MCF 10A (cell line): Measurements from ENCODE around the gene FAS. TPM values are rescaled to one million over a fixed set of nuclear protein-coding genes. Genes with fewer than 3 reads are reported as not detected.

Source experiments
- BruUV-seq: library from RNA; stranded (reverse); fragments of 400-500 nt; replicated peaks from 2 replicates; lab custom pipeline; 2021; lab: Mats Ljungman, UMichigan
- CTCF ChIA-PET: fragments of 300-600 bp; sonication (Branson Sonifier 250); formaldehyde crosslinking; extraction: SDS; loops from one replicate; lab custom pipeline; 2021; ENCODE audit warnings: antibody characterized with exemption, inconsistent platforms; lab: Yijun Ruan, JAX
- POLR2A ChIA-PET: fragments of 300-600, 350-650 bp; sonication (Branson Sonifier 250); formaldehyde crosslinking; extraction: SDS; loops from one replicate; lab custom pipeline; 2020; ENCODE audit warnings: antibody characterized with exemption, inconsistent platforms; lab: Yijun Ruan, JAX
- DNase-seq: peaks from one replicate; pipeline ENCODE4 v3.0.0-alpha.2; 2018; ENCODE audit not compliant: unreplicated experiment
- H3K27ac Mint-ChIP-seq: one replicate; pipeline ENCODE4 v1.8.0; 2022; ENCODE audit warnings: mild to moderate bottlenecking, low read depth, mixed read lengths; ENCODE audit not compliant: unreplicated experiment
- H3K27me3 Mint-ChIP-seq: one replicate; pipeline ENCODE4 v1.8.0; 2022; ENCODE audit warnings: mixed read lengths; ENCODE audit not compliant: insufficient read depth, unreplicated experiment
- H3K36me3 Mint-ChIP-seq: one replicate; pipeline ENCODE4 v1.8.0; 2022; ENCODE audit warnings: mild to moderate bottlenecking, moderate library complexity, mixed read lengths; ENCODE audit not compliant: insufficient read depth, unreplicated experiment
- H3K4me1 Mint-ChIP-seq: one replicate; pipeline ENCODE4 v1.8.0; 2022; ENCODE audit warnings: mixed read lengths; ENCODE audit not compliant: insufficient read depth, unreplicated experiment
- H3K4me3 Mint-ChIP-seq: one replicate; pipeline ENCODE4 v1.8.0; 2022; ENCODE audit warnings: mild to moderate bottlenecking, moderate library complexity, mixed read lengths; ENCODE audit not compliant: unreplicated experiment
- H3K9me3 Mint-ChIP-seq: one replicate; pipeline ENCODE4 v1.8.0; 2022; ENCODE audit warnings: mixed read lengths; ENCODE audit not compliant: unreplicated experiment
- intact Hi-C: fragments of 100-400 bp; cut with micrococcal nuclease; formaldehyde crosslinking; loops from 2 replicates; pipeline ENCODE4 v1.14.1; 2022
- total RNA-seq: library from RNA; stranded (reverse); gene quantifications from 2 replicates; pipeline ENCODE4 v1.2.3, GENCODE V29; 2022
- TF ChIP-seq, protein P1 (sequence below): fragments of 200-600 bp; IDR thresholded peaks from one replicate; pipeline ENCODE4 v1.8.0; 2022; ENCODE audit warnings: antibody characterized with exemption, mild to moderate bottlenecking; ENCODE audit not compliant: unreplicated experiment

Gene FAS
- total RNA-seq, 1 experiment from 2014 or later, result 60.2 TPM

DNA sequence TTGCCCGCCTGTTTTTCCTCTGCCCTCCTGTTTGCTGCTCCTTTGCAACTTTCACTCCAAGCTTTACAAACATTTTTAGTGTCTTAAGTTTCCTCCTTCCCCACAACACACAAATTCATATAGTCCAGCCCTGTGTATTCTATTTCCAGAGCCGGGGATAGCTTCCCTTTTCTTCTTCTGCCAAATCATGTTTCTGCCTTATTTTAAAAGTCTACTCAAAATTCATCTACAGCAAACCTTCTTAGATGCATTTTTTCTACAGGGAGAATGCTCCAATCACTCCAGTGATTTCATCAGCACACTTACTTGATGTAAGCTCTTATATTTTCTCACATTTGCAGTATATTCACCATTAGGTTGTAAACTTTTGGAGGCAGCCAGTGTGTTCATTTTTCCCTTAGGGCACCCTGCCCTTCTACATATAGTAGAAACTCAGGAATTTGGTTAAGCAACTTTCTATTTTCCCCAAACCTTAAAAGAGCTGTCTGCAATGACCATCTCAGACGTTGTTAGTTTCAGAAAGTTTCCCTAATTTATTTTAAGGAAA, 25.7 kb upstream of the FAS start:
- intact Hi-C loops, result no loop called here
- TF ChIP-seq, protein P1, sequence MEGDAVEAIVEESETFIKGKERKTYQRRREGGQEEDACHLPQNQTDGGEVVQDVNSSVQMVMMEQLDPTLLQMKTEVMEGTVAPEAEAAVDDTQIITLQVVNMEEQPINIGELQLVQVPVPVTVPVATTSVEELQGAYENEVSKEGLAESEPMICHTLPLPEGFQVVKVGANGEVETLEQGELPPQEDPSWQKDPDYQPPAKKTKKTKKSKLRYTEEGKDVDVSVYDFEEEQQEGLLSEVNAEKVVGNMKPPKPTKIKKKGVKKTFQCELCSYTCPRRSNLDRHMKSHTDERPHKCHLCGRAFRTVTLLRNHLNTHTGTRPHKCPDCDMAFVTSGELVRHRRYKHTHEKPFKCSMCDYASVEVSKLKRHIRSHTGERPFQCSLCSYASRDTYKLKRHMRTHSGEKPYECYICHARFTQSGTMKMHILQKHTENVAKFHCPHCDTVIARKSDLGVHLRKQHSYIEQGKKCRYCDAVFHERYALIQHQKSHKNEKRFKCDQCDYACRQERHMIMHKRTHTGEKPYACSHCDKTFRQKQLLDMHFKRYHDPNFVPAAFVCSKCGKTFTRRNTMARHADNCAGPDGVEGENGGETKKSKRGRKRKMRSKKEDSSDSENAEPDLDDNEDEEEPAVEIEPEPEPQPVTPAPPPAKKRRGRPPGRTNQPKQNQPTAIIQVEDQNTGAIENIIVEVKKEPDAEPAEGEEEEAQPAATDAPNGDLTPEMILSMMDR, result no peak
- Mint-ChIP-seq H3K27me3 (no peaks in the 10 kb centered on the region), H3K9me3 (no peaks in the 10 kb centered on the region), H3K27ac (no peak overlapping the region), H3K4me3 (no peak overlapping the region), H3K36me3 (no peaks in the 10 kb centered on the region), H3K4me1 (peaks cover 11% of the 10 kb centered on the region)
- no TSS peak for BruUV-seq
- DNase-seq, result no peak
- CTCF ChIA-PET, result interaction anchor here (0.9 to 1.1 kb wide), 4 partner anchors 19 to 130 kb away, joined by 3 to 4 read pairs (median 4); no protein-coding TSS in a partner anchor
- POLR2A ChIA-PET, result interaction anchor here (0.7 to 1.9 kb wide), 6 partner anchors 8 to 26 kb away, joined by 3 to 14 read pairs (median 4); partner anchors contain the start of gene FAS

DNA sequence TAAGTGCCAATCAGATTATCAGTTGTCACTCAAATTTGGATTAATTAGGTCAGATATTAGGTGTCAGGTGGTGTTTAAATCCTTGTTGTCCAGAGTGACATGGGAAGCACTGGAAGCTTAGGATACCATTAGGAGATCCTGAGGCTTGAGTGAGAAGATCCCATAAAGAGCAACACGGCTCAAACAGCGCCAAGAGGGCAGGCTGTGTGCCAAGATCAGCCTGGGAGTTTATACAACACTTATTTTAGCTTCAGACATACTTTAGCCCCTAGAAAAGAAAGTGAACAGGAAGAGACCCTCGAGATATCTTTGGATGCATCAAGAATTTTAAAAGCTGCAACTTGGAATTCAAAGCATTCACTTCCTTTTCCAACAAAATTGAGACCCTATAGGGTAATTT, 23.8 kb upstream of the FAS start:
- no TSS peak for BruUV-seq
- POLR2A ChIA-PET, result interaction anchor here (0.7 to 1.6 kb wide), 2 partner anchors 32 to 99 kb away, joined by 5 read pairs; no protein-coding TSS in a partner anchor
- Mint-ChIP-seq H3K27ac (no peak overlapping the region), H3K4me1 (peaks cover 11% of the 10 kb centered on the region), H3K4me3 (no peak overlapping the region), H3K9me3 (no peaks in the 10 kb centered on the region), H3K27me3 (no peaks in the 10 kb centered on the region), H3K36me3 (no peaks in the 10 kb centered on the region)
- no peak for DNase-seq
- TF ChIP-seq, protein P1, result no peak
- intact Hi-C loops, result no loop called here
- CTCF ChIA-PET, result no interaction called here

DNA sequence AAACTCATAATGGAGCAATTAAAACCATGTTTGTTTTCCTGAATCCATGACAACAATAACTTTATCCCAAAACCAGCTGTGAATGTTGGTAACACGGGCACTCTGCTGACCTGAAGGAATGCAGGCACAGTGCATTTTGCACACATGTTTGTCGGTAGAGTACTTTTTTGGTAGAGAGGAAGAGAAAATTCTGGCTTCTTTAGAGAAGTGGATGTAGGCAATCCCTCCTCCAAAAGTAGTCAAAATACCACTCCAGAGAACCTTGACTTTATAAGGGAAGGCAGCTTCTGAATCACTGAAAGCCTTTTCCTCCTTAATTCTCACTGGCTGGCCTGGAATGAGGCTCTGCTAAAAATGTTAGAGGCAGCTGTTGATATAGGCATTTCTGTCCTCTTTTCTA, 22.2 kb upstream of the FAS start:
- peaks cover 11% of the 10 kb centered on the region for H3K4me1 Mint-ChIP-seq
- no peak overlapping the region for H3K27ac Mint-ChIP-seq
- DNase-seq, result no peak
- TF ChIP-seq, protein P1, result no peak
- no peaks in the 10 kb centered on the region for H3K27me3 Mint-ChIP-seq
- H3K36me3 Mint-ChIP-seq, result no peaks in the 10 kb centered on the region
- intact Hi-C loops, result no loop called here
- CTCF ChIA-PET, result interaction anchor here (1.0 to 1.3 kb wide), 3 partner anchors 22 to 36 kb away, joined by 3 to 4 read pairs (median 4); partner anchors contain the start of gene FAS
- no peak overlapping the region for H3K4me3 Mint-ChIP-seq
- POLR2A ChIA-PET, result interaction anchor here (0.6 to 1.1 kb wide), 3 partner anchors 22 to 128 kb away, joined by 3 to 4 read pairs (median 3); partner anchors contain the start of gene FAS
- BruUV-seq, result no TSS peak
- no peaks in the 10 kb centered on the region for H3K9me3 Mint-ChIP-seq

DNA sequence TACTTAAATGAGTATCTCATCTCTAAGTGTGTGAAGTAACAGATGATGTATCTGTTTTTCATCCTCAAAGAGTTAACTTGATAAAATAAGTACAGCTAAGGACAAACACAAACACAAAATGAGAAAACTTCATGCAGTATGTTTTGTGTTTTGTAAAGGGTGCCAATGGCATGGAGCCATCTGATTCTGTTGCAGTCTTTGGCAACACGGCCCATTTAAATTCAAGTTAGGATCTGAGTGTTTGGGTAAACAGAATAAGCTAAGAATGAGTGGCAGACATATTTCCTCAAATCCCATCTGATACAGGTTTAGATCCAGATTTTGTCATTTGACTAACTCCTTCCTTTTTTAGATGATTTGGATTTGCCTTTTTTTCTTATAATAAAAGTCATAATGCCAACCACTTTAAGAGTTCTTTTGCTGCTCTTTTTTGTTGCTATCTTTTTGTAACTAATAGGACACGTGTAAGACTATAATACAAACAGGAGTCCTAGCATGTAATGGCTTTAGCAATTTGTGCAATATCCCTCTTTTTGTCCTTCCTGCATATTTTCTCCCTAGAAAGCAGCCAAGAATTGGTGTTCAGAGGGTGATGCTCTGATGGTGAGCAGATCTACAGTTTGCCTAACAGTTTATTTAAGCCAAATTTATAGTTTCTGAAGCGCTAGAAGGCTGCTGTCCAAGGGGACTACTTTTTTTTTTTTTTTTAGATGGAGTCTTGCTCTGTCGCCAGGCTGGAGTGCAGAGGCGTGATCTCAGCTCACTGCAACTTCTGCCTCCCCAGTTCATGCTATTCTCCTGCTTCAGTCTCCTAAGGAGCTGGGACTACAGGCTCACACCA, 19.2 kb upstream of the FAS start:
- peaks cover 12% of the 10 kb centered on the region for H3K4me1 Mint-ChIP-seq
- BruUV-seq, result no TSS peak
- TF ChIP-seq, protein P1, result no peak
- no peak for DNase-seq
- no peak overlapping the region for H3K27ac Mint-ChIP-seq
- no peaks in the 10 kb centered on the region for H3K27me3 Mint-ChIP-seq
- H3K4me3 Mint-ChIP-seq, result no peak overlapping the region
- H3K36me3 Mint-ChIP-seq, result peaks cover 6% of the 10 kb centered on the region
- intact Hi-C loops, result no loop called here
- no peaks in the 10 kb centered on the region for H3K9me3 Mint-ChIP-seq
- ChIA-PET POLR2A (interaction anchor here (1.4 to 6.3 kb wide), 2 partner anchors 20 to 26 kb away, joined by 3 to 72 read pairs; partner anchors contain the start of gene FAS), CTCF (interaction anchor here (0.6 to 0.8 kb wide), 2 partner anchors 38 to 243 kb away, joined by 3 read pairs; no protein-coding TSS in a partner anchor)
